Activated CD8-positive, alpha-beta memory T cell treated with anti-CD3 and anti-CD28 coated beads, Interleukin-2, amount 50 U/mL, for 4 hours (primary cell): Measurements from ENCODE around the gene OR5J2.
"Not testable (repeated sequence)": the region's sequence is repeated elsewhere in the genome, so short reads cannot be mapped to it uniquely, and the experiment has no call there.

Source experiments
- DNase-seq: peaks from one replicate; pipeline ENCODE4 v3.0.0-alpha.2; 2020

The OR5J2 gene

DNA sequence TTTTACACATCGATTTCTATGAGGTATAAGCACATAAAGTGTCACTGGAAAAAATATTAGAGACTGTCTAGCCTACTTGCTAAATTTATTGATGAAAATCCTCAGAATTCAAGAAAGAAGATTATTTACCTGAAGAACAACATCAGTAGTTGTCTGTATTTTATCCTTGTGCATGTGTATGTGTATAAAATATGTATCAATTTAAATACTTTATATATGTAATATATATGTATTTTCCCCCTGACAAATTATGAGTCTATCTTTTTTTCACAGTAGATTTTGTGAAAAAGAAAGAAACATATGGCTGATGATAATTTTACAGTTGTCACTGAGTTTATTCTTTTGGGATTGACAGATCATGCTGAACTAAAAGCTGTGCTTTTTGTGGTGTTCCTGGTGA lies at the start of gene OR5J2:
Gene OR5J2 (plus strand): TSS at position 301 of the 400 bp plus-strand sequence. CDS start 0 bp downstream, at position 301.
- DNase-seq: no peak

DNA sequence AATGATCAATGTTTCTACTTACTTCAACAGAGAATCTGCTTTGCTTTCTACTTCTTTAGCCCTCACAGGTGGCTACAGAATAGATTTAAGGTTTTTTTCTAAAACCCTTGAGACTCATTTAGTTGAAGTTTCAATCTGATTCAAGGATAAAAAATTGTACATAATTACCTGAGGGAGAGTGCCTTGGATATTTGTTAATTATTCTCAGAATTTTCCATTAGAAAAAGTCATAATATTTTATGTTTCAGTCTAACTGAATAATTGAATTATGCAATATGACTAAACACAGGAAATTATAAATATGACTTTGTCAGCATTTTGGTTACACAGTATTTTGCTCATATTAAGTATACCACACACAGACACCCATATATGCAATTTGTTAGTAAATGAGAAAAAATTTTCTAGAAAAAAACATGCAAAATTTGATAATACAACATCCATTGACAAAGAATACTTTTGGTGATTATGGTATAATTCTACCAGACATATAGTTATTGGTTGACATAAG lies 36.2 kb upstream of the OR5J2 start, which contains the start of gene OR8J3:
Gene OR8J3 (minus strand): TSS at position 51 of the 511 bp plus-strand sequence. CDS start 2,483 bp downstream, outside the sequence.
- no peak for DNase-seq

DNA sequence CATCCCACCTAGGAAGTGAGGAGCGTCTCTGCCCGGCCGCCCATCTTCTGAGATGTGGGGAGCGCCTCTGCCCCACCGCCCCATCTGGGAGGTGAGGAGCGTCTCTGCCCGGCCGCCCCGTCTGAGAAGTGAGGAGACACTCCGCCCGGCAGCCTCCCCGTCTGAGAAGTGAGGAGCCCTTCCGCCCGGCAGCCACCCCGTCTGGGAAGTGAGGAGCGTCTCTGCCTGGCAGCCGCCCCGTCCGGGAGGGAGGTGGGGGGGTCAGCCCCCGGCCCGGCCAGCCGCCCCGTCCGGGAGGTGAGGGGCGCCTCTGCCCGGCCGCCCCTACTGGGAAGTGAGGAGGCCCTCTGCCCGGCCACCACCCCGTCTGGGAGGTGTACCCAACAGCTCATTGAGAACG lies 32.7 kb upstream of the OR5J2 start:
- not testable (repeated sequence) for DNase-seq

DNA sequence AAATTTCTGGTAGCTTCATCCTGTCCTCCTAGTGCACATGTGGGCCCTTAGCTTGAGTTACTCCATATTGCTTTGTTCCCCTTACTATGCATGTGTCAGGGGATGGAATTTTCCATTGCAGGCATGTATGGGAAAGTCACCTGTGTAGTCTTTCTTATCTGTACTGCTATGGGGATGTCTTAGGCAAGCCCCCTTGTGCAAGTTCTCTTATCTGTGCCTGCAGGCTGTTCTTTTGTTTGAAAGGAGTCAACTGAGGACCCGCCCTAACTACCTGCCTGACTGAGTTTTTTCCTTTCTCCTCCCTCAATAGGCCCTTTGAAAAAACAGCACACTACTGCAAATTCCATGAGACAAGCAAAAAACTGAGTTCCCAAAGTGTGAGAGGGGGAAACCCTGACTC lies 25.0 kb upstream of the OR5J2 start:
- DNase-seq: no peak

DNA sequence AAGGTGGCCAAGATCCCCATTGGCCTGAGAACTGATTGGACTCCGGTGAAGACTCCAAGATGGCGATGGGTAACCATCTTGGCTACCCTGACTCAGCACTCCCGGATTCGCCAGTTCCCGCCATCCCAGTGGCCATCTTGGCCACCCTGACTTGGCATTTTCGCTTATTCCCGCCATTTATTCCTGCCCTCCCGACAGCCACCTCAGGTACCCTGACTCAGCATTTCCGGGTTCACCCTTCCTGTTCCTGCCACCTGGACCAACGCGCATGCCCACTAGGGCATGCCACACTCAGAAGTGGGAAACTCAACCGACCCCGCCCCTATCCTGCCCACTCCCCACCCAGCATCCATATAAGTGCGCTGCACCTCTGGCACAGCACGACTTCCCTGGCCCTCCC lies 24.1 kb upstream of the OR5J2 start:
- DNase-seq: no peak

DNA sequence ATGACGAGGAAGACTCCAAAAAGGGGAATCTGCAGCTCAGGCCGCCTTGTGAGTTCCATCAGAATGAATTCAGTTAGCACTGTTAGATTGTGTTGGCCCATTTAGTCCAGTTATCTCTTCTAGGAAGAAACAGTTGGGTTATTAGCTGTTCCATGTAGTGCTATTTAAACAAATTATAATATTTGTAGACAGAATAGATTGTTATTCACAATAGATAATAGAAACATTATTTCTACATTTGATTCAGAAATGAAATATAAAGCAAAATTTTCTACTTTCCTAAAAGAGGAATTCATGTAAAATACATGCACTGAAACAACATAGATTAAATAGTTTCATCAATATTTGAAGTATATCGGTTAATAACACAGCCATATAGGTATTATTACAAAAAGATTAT lies 16.2 kb upstream of the OR5J2 start, which contains the start of gene OR8K5:
Gene OR8K5 (minus strand): TSS at position 101 of the 400 bp plus-strand sequence. CDS start 0 bp downstream, at position 101.
- DNase-seq: no peak

DNA sequence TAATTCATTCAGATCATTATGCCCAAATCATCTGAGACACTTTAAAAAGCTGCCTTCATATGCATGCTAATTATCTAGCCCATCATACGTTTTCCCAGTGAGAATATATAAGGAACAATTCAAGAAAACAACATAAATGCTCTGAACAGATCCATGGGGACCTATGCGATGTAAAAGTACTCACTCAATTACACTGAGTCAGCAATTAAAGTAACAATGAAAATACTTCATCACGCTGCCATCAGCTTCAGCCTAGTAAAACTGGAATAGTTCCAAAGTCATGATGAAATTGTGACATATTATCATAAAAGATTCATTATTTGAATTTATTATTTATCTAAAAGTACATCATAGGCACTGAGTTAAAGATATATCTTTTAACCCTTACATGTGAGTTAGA lies 12.6 kb upstream of the OR5J2 start:
- DNase-seq: no peak

DNA sequence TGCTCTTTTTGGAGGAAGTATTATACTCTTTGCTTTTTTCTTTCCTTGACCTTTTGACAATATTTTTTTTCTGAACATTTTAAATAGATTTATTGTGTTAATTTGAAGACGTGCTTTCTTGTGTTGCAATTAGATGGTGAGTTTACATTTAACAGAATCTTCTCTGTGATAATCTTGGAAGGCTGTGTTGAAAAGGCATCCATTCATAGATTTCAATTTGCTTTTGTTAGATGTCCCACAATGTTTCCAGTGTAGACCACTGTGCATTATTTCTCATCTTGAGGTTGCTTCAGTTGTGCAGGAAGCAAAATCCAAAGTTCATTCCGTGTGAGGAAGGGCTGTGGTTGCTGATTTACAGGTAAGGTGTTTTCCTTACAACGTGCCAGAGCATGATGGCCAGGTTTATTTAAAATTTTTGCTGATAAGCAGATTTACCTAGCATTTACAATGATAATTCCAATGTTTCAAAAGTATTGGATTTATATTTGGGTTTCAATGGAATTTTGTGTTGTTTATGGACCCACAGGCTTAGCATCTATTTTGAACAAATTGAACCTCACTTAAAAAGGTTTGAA lies 4.1 kb upstream of the OR5J2 start:
- DNase-seq: no peak

DNA sequence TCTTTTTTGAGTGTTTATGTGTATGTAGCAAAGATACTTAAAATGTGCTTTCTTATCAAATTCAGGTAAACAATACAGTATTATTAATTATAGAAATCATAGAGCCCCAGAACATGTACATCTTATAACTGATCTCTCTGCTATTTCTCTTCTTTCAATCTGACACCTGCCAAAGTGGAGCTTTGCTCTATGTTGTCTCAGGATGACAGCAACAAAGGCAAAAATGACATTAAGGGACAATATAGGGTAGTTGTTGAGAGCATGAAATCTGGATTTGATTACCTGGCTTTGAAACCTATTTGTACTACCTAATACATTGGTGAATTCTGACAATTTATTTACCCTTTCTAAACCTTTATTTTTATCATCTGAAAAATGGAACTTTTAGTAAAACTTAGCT lies 7.0 kb downstream of the OR5J2 start:
- no peak for DNase-seq

DNA sequence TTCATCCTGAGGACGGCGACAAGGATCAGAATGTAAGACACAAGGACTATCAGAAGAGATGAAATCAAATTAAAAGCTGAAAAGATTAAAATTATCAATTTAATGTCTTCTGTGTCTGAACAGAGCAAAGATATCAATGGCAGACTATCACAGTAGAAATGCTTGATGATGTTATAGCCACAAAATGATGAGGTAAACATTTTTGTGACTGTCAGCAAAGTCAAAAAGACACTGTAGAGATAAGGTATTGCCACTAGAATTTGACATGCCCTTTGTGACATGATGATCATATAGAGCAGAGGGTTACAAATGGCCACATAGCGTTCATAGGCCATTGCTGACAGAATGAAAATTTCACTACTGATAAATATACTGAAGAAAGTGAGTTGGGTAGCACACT lies 12.2 kb downstream of the OR5J2 start:
- DNase-seq: no peak

DNA sequence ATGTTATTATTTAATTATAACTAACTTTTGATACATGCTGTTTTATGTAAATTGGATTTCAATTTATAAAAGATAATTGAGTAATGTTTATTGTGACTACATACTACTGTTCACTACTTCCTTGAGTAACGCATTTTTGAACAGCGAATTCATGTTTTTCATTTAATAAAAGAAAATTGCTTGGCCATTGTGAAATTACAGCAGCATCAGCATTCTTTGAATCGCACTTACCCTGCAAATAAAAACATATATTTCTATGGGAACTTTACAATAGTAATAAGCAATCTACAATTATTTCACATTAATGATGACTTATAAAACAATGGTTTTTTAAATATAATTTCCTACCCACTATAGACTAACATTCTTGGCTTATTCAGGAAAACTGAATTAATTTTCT lies 20.3 kb downstream of the OR5J2 start:
- DNase-seq: no peak

DNA sequence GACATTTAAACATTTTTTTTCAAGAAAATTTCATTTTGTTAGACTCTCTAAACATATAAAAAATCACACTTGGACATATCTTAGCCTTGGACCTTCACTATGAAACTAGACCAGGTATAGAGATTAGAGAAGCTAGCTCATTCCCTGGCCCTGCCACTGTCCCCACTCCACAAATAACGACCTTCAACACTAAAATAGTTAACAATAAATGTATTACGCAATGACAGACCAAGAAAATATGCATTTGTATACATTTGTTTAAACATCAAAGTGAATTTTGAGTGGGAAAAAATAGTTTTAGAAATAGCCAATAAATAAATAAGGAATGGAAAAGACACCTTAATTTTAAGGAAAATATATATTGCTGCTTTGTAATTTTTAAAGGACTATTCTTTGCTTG lies 20.9 kb downstream of the OR5J2 start:
- DNase-seq: no peak

DNA sequence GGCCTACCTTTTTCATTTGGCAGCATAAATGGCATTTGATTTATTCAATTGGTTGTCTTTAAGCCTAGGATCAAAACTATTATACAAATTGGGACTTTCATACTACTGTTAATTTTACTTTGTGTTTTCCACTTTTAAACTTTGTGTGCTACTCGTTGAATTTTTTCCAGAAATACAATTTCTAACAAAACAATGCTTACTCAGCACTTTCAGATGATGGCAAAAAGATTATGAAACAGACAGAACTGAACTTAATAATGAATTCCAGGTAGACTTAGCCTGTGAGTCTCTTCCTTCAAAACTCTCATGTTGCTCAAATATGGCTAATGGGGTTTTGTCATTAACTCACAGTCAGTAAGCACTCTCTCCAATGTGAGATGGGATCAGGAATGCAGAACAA lies 31.4 kb downstream of the OR5J2 start:
- no peak for DNase-seq

DNA sequence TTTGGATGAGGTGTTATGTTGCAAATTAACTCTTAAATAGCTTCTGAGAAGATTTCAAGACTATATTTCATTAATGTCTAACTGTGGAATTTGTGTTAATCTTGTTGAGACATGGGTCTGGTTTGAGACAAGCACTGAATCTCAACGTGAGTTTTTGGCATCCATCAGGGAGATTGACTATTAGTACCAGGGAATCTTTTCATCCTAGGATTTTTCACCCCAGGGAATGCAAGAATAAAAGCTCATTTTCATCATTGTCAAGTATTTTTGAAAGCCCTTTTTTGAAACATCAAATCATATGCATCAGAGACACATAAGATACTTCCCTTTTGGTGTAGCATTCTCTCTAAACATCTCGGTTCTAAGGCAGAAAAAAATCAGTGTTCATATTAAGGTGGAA lies 38.1 kb downstream of the OR5J2 start:
- no peak for DNase-seq

DNA sequence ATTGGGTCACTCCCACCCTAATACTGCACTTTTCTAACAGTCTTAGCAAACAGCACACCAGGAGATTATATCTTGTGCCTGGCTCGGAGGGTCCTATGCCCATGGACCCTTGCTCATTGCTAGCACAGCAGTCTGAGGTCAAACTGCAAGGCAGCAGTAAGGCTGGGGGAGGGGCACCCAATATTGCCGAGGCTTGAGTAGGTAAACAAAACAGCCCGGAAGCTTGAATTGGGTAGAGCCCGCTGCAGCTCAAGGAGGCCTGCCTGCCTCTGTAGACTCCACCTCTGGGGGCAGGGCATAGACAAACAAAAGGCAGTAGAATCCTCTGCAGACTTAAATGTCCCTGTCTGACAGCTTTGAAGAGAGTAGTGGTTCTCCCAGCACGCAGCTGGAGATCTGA lies 43.3 kb downstream of the OR5J2 start:
- DNase-seq: not testable (repeated sequence)
